Measurements from ENCODE around the gene PLCH2. TPM values are rescaled to one million over a fixed set of nuclear protein-coding genes. Genes with fewer than 3 reads are reported as not detected.

PLCH2 gene
- total RNA-seq, 1 experiment from 2014 or later, result 7.2 TPM

GRCh38 chr1:2543543-2544092 lies 67.5 kb downstream of the PLCH2 start:
- Histone ChIP-seq H3K27ac (ENCODE audit: low read length) (no peak overlapping the region), H3K9ac (ENCODE audit: low read length) (no peak overlapping the region), H2AFZ (ENCODE audit: low read length) (no peak overlapping the region), H3K27me3 (ENCODE audit: low read length) (no peaks in the 10 kb centered on the region), H3K79me2 (ENCODE audit: low read length) (no peaks in the 10 kb centered on the region), H3F3A (ENCODE audit: low read length, unreplicated experiment) (no peaks in the 10 kb centered on the region), H3K4me1 (ENCODE audit: insufficient read depth, low read length) (peaks cover 22% of the 10 kb centered on the region), H4K20me1 (ENCODE audit: low read length) (no peaks in the 10 kb centered on the region), H3K4me2 (ENCODE audit: low read length) (no peak overlapping the region), H3K36me3 (ENCODE audit: low read depth, low read length) (no peaks in the 10 kb centered on the region), H3K4me3 (ENCODE audit: low read length) (no peak overlapping the region), H3K9me2 (replicated peaks; ENCODE audit: low read length) (no peaks in the 10 kb centered on the region), H3K9me3 (ENCODE audit: low read length) (no peaks in the 10 kb centered on the region)
- ATAC-seq (no peak), DNase-seq (no peak)
- BruUV-seq (replicated peaks), result no TSS peak
- ChIA-PET CTCF (no interaction called here), POLR2A (ENCODE audit: unreplicated experiment) (interaction anchor here (0.6 kb wide), 1 partner anchor 48 kb away, joined by 3 read pairs; no protein-coding TSS in a partner anchor)
- TF ChIP-seq CTCF (conservative IDR thresholded peaks at IDR 0.05; ENCODE audit: low read depth, low read length) (no peak), EZH2 (IDR thresholded peaks at IDR 0.05; ENCODE audit: low read length, unreplicated experiment) (no peak), EZH2phosphoT487 (IDR thresholded peaks at IDR 0.05; ENCODE audit: borderline replicate concordance, low read length) (no peak)
- intact Hi-C loops (cut with micrococcal nuclease), result no loop called here

DNA sequence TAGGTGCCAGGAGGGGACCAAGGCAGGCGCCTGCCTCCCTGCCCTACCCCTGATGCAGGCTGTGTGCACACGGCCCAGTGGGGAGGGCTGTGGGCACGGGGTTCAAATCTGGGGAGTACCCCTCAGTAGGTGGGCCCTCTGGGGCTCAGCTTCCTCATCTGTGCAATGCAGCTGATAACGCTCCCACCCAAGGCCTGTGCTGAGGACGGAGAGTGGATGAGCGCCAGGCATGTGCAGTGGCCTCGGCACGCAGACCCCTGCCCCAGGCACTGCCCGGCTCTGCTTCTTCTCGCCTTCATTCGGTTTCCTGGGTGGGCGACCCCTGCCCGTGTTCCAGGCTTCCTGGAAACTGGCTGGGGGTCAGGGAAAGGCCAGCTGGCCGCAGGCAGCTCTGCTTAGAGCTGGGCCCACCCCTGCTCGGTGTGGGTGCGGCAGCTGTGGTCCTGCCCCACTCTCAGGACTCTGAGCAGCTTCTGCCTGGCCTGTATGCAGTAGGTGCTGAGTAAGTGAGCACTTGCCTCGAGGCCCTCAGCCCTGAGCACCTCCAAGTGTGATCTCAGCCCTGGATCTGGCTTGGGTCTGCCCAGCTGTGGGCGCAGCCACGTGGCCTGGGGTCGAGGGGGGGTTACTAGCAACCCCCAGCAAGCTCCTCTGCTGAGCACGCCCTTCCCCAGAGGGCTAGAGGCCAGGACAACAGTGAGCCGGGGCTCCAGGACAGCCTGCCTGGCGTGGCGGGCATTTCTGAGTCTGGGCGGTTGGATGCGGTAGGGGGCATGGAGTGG lies 68.2 kb downstream of the PLCH2 start:
- Histone ChIP-seq H3K9me3 (ENCODE audit: low read length) (no peaks in the 10 kb centered on the region), H3K4me3 (ENCODE audit: low read length) (no peak overlapping the region), H4K20me1 (ENCODE audit: low read length) (no peaks in the 10 kb centered on the region), H3F3A (ENCODE audit: low read length, unreplicated experiment) (no peaks in the 10 kb centered on the region), H3K4me1 (ENCODE audit: insufficient read depth, low read length) (peaks cover 22% of the 10 kb centered on the region), H3K9ac (ENCODE audit: low read length) (no peak overlapping the region), H3K27ac (ENCODE audit: low read length) (no peak overlapping the region), H2AFZ (ENCODE audit: low read length) (no peak overlapping the region), H3K79me2 (ENCODE audit: low read length) (no peaks in the 10 kb centered on the region), H3K36me3 (ENCODE audit: low read depth, low read length) (no peaks in the 10 kb centered on the region), H3K27me3 (ENCODE audit: low read length) (no peaks in the 10 kb centered on the region), H3K4me2 (ENCODE audit: low read length) (no peak overlapping the region), H3K9me2 (replicated peaks; ENCODE audit: low read length) (no peaks in the 10 kb centered on the region)
- TF ChIP-seq EZH2 (IDR thresholded peaks at IDR 0.05; ENCODE audit: low read length, unreplicated experiment) (no peak), EZH2phosphoT487 (IDR thresholded peaks at IDR 0.05; ENCODE audit: borderline replicate concordance, low read length) (no peak), CTCF (conservative IDR thresholded peaks at IDR 0.05; ENCODE audit: low read depth, low read length) (no peak)
- intact Hi-C loops (cut with micrococcal nuclease), result no loop called here
- CTCF ChIA-PET, result no interaction called here
- POLR2A ChIA-PET (ENCODE audit: unreplicated experiment), result interaction anchor here (0.6 kb wide), 1 partner anchor 48 kb away, joined by 3 read pairs; no protein-coding TSS in a partner anchor
- ATAC-seq, result no peak
- no peak for DNase-seq
- BruUV-seq (replicated peaks), result no TSS peak

Measured in PC-3 (cell line).